ENCODE measurements around the gene ARL13B. TPM values are rescaled to one million over a fixed set of nuclear protein-coding genes. Genes with fewer than 3 reads are reported as not detected.

Gene ARL13B
- total and polyA plus RNA-seq, 2 donors (not counting 3 experiments of a cell fraction or from before 2014, with no cell fraction given), result 3.8 to 8.6 TPM

DNA sequence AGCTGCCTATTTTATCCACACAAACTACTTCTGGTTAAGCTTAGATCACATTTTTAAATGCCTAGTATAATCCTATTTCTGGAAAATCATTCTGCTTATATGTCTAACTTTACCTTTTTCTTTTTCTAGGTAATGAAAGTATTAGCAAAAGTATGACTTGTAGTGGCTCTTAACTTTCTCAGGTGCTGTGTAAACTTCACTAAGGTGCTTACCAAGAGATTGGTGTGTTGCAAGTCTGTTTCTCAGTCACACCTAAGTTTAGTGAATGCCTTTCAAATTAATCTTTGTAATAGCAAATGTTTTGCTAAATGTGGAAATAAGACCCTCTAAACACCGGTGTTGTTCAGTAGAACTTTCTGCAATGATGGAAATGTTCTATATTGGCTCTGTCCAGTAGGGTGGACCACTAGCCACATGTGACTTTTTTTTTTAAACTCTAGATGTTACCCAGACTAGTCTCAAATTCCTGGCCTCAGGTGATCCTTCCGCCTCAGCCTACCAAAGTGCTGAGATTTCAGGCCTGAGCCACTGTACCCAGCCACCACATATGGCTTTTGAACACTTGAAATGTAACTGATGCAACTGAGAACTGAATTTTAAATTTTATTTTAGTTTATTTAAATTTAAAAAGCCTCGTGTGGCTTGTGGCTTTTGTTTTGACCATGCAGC lies 22.0 kb downstream of the ARL13B start:
- Histone ChIP-seq H3K79me2 (ENCODE audit: control insufficient read depth, insufficient read depth, low read length) (no peaks in the 10 kb centered on the region), H4K20me1 (replicated peaks; ENCODE audit: control insufficient read depth, extremely low read depth, insufficient read depth, low read length) (no peaks in the 10 kb centered on the region), H3K36me3 (ENCODE audit: control insufficient read depth in 2 of 2, extremely low read depth in 1 of 2, insufficient read depth in 2 of 2, low read length in 2 of 2) (no peaks in the 10 kb centered on the region), H3K4me3 (replicated peaks in 1 of 3; ENCODE audit: insufficient read depth in 1 of 3, low read depth in 1 of 3, low read length in 3 of 3) (no peak overlapping the region), H3K9ac (replicated peaks; ENCODE audit: extremely low read depth, insufficient read depth, low read length) (no peak overlapping the region), H3K4me1 (ENCODE audit: control insufficient read depth, extremely low read depth, insufficient read depth, low read length) (peaks cover 3% of the 10 kb centered on the region), H3K9me1 (replicated peaks; ENCODE audit: control insufficient read depth, extremely low read depth, insufficient read depth, low read length) (no peaks in the 10 kb centered on the region), H3K27me3 (ENCODE audit: control insufficient read depth in 2 of 2, insufficient read depth in 2 of 2, low read length in 2 of 2) (no peaks in the 10 kb centered on the region), H2AFZ (ENCODE audit: low read depth, low read length) (no peak overlapping the region), H3K27ac (ENCODE audit: insufficient read depth, low read depth, low read length) (no peak overlapping the region), H3K9me3 (replicated peaks; ENCODE audit: control insufficient read depth, insufficient read depth, low read length) (no peaks in the 10 kb centered on the region), H3K4me2 (ENCODE audit: insufficient read depth, low read length) (no peak overlapping the region)
- DNase-seq (ENCODE audit: low read depth, low spot score) (no peak), FAIRE-seq (peak; percentile 8)
- no TSS peak for BruUV-seq (replicated peaks)
- intact Hi-C loops (cut with micrococcal nuclease), result loop anchor here (10.0 kb wide), 2 partner anchors 57 to 253 kb away; no protein-coding TSS in a partner anchor
- CTCF ChIA-PET, result interaction anchor here (0.8 to 3.3 kb wide), 7 partner anchors 11 to 100 kb away, joined by 3 to 29 read pairs (median 4); partner anchors contain the start of genes DHFR2, NSUN3 and PROS1
- dilution Hi-C loops (cut with MboI; ENCODE audit: extremely low pct_ligation_motif_present, low sequenced_read_pairs), result no loop called here
- no peak for TF ChIP-seq POLR2AphosphoS5 (IDR thresholded peaks at IDR 0.05; ENCODE audit: insufficient read depth, low read depth, low read length)
- TF ChIP-seq, protein P1, sequence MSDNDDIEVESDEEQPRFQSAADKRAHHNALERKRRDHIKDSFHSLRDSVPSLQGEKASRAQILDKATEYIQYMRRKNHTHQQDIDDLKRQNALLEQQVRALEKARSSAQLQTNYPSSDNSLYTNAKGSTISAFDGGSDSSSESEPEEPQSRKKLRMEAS (IDR thresholded peaks at IDR 0.05; ENCODE audit: insufficient read depth, insufficient read length), result no peak
- TF ChIP-seq JUN (IDR thresholded peaks at IDR 0.05; ENCODE audit: borderline replicate concordance, insufficient read depth, insufficient read length, low read depth), result no peak
- TF ChIP-seq POLR2A (IDR thresholded peaks at IDR 0.05; ENCODE audit: low read depth, low read length), result no peak
- TF ChIP-seq, protein P2, sequence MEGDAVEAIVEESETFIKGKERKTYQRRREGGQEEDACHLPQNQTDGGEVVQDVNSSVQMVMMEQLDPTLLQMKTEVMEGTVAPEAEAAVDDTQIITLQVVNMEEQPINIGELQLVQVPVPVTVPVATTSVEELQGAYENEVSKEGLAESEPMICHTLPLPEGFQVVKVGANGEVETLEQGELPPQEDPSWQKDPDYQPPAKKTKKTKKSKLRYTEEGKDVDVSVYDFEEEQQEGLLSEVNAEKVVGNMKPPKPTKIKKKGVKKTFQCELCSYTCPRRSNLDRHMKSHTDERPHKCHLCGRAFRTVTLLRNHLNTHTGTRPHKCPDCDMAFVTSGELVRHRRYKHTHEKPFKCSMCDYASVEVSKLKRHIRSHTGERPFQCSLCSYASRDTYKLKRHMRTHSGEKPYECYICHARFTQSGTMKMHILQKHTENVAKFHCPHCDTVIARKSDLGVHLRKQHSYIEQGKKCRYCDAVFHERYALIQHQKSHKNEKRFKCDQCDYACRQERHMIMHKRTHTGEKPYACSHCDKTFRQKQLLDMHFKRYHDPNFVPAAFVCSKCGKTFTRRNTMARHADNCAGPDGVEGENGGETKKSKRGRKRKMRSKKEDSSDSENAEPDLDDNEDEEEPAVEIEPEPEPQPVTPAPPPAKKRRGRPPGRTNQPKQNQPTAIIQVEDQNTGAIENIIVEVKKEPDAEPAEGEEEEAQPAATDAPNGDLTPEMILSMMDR (IDR thresholded peaks at IDR 0.05; ENCODE audit: extremely low read depth in 1 of 2, insufficient read depth in 1 of 2, low read depth in 1 of 2, low read length in 2 of 2), result no peak
- POLR2A ChIA-PET, result no interaction called here
